ENCODE data around the gene NIPA2. TPM values are rescaled to one million over a fixed set of nuclear protein-coding genes. Genes with fewer than 3 reads are reported as not detected.

The NIPA2 gene
- total RNA-seq, 1 donor from 2014 or later: 79.3 TPM

DNA sequence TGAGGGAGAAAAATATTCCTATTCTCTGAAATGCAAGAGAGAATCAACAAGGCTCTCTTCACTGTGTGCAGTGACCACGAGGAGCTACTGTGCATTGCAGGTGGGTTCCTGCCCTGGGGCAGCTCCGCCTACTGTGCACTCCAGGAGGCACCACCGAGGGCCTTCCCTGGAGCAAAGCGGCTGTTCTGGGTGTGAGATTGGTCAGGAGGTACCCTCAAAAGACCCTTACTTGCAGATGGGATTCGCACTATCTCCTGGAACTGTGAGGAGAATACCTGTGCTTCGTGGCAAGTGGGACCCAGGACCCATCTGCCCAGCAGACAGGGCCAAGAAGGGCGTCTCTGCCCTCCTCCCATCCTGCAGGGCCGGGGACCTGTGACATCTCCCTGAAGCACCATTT lies 72.8 kb downstream of the NIPA2 start:
- Mint-ChIP-seq H3K36me3 (ENCODE audit: low read depth) (peaks cover 24% of the 10 kb centered on the region), H3K27ac (no peak overlapping the region), H3K27me3 (no peaks in the 10 kb centered on the region), H3K4me3 (no peak overlapping the region), H3K9me3 (no peaks in the 10 kb centered on the region), H3K4me1 (no peaks in the 10 kb centered on the region)
- intact Hi-C loops (cut with micrococcal nuclease): no loop called here
- DNase-seq: no peak

- intact Hi-C loops (cut with micrococcal nuclease): no loop called here
- Mint-ChIP-seq H3K27ac (no peak overlapping the region), H3K4me3 (no peak overlapping the region), H3K4me1 (no peaks in the 10 kb centered on the region), H3K36me3 (ENCODE audit: low read depth) (peaks cover 24% of the 10 kb centered on the region), H3K27me3 (no peaks in the 10 kb centered on the region), H3K9me3 (no peaks in the 10 kb centered on the region)
- DNase-seq: no peak
Observed at GRCh38 chr15:22912256-22912655, 73.8 kb downstream of the NIPA2 start.

- Mint-ChIP-seq H3K9me3 (no peaks in the 10 kb centered on the region), H3K4me3 (no peak overlapping the region), H3K27ac (no peak overlapping the region), H3K27me3 (no peaks in the 10 kb centered on the region), H3K36me3 (ENCODE audit: low read depth) (peaks cover 17% of the 10 kb centered on the region), H3K4me1 (no peaks in the 10 kb centered on the region)
- no peak for DNase-seq
- intact Hi-C loops (cut with micrococcal nuclease): no loop called here
Observed at GRCh38 chr15:22913646-22914380, 75.3 kb downstream of the NIPA2 start.

- no peak for DNase-seq
- intact Hi-C loops (cut with micrococcal nuclease): no loop called here
- no peaks in the 10 kb centered on the region for H3K27me3 Mint-ChIP-seq
Observed at GRCh38 chr15:22915866-22916515, 77.5 kb downstream of the NIPA2 start.

GRCh38 chr15:22916606-22917350 lies 78.3 kb downstream of the NIPA2 start:
- Mint-ChIP-seq H3K9me3 (no peaks in the 10 kb centered on the region), H3K27ac (no peak overlapping the region), H3K4me3 (no peak overlapping the region), H3K27me3 (no peaks in the 10 kb centered on the region), H3K36me3 (ENCODE audit: low read depth) (peaks cover 7% of the 10 kb centered on the region), H3K4me1 (no peaks in the 10 kb centered on the region)
- intact Hi-C loops (cut with micrococcal nuclease): no loop called here
- DNase-seq: no peak

More at GRCh38 chr15:22915866-22916515, 77.5 kb downstream of the NIPA2 start:
- H3K9me3 Mint-ChIP-seq: no peaks in the 10 kb centered on the region
- peaks cover 7% of the 10 kb centered on the region for H3K36me3 Mint-ChIP-seq (ENCODE audit: low read depth)
- no peaks in the 10 kb centered on the region for H3K4me1 Mint-ChIP-seq
- H3K27ac Mint-ChIP-seq: no peak overlapping the region
- H3K4me3 Mint-ChIP-seq: no peak overlapping the region

DNA sequence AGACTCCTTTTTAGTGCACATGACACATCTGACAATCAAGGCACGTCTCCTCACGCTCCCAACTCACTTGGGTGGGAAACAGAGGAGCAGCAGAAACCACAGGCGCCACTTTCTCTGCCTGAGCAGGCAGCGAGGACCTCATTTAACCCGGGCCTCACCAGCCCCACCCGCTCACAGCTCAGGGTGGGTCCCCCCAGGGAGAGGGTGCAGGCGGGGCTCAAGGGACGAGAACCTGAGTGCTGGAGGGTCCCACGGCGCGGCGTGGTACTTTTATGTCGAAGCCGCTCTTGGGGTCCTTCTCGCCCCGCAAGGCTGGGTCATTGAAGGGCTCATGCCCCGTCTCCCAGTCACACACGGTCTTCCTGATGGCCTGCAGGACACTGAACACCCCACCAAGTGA lies 79.1 kb downstream of the NIPA2 start:
- H3K4me3 Mint-ChIP-seq: no peak overlapping the region
- no peaks in the 10 kb centered on the region for H3K27me3 Mint-ChIP-seq
- peaks cover 9% of the 10 kb centered on the region for H3K36me3 Mint-ChIP-seq (ENCODE audit: low read depth)

More for the DNA sequence above, 79.1 kb downstream of the NIPA2 start:
- Mint-ChIP-seq H3K4me1 (no peaks in the 10 kb centered on the region), H3K9me3 (no peaks in the 10 kb centered on the region), H3K27ac (no peak overlapping the region)
- DNase-seq: no peak
- intact Hi-C loops (cut with micrococcal nuclease): no loop called here

Other genes starting within 250 kb of the NIPA2 start
- gene NIPA1, start 52.0 kb upstream of the NIPA2 start, total RNA-seq: 21.2 and 21.3 TPM in 2 replicates
- 56.7 and 60.8 TPM in 2 replicates for gene CYFIP1, start 141.7 kb downstream of the NIPA2 start, total RNA-seq
- 23.1 and 26.3 TPM in 2 replicates for gene TUBGCP5, start 200.9 kb downstream of the NIPA2 start, total RNA-seq